HG03095 (cell line): ENCODE results near the gene LRP5.
"Not testable (repeated sequence)": the region's sequence is repeated elsewhere in the genome, so short reads cannot be mapped to it uniquely, and the experiment has no call there.

Source experiments
- ATAC-seq: cut with Tn5 transposase; IDR thresholded peaks from one replicate; pipeline ENCODE4 v1.9.1; 2021; ENCODE audit warnings: moderate library complexity; ENCODE audit not compliant: unreplicated experiment

The LRP5 gene

GRCh38 chr11:68413591-68413999 lies 101.2 kb downstream of the LRP5 start:
- no peak for ATAC-seq

DNA sequence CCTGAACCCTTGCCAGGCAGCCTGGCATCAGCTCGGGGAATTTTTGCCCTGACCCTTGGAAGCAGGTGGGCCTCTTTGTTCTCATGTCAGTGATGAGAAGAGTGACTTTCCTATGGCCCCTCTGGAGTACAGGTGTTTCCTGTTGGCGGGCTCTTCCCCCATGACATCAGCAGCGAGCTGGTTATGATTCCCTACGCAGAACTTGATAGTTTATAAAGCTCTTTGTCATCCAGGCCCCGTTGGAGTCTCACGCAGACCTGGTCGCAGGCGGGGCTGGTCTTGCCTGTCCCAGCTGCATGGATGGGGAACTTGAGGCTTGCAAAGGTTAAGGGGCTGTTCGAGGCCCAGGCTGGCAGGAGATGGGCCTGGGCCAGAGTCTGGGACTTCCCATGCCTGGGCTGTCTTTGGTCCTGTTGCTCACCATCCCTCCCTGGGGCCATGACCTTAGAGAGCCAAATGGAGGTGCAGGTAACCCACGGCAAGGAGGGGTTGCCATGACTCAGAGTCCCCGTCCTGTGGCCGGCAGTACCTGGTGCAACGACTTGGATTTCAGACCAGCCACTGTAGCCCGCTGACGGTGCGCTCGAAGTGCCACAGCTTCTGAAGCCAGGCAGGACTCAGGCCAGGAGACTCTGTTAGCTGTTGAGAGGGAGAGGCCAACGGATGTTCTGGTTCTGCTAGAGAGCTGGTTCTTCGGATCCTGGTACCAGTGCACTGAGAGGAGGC lies 102.3 kb downstream of the LRP5 start:
- no peak for ATAC-seq

DNA sequence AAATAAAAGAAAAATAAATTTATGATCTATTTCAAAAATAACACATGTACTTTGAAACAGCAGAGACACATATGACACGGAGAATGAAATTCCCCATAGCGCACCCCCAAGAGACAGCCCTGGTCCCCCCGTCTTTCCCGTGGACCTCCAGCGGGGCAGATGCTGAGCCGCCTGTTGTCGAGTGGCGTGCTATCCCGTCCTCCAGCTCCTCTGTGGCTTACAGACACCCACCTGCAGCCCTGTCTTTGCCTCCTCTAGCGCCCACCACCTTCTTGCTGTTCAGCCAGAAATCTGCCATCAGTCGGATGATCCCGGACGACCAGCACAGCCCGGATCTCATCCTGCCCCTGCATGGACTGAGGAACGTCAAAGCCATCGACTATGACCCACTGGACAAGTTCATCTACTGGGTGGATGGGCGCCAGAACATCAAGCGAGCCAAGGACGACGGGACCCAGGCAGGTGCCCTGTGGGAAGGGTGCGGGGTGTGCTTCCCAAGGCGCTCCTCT lies 103.7 kb downstream of the LRP5 start:
- ATAC-seq: no peak

GRCh38 chr11:68418648-68419047 lies 106.3 kb downstream of the LRP5 start:
- ATAC-seq: no peak

GRCh38 chr11:68420171-68420570 lies 107.8 kb downstream of the LRP5 start:
- no peak for ATAC-seq

GRCh38 chr11:68423481-68423880 lies 111.1 kb downstream of the LRP5 start:
- no peak for ATAC-seq

DNA sequence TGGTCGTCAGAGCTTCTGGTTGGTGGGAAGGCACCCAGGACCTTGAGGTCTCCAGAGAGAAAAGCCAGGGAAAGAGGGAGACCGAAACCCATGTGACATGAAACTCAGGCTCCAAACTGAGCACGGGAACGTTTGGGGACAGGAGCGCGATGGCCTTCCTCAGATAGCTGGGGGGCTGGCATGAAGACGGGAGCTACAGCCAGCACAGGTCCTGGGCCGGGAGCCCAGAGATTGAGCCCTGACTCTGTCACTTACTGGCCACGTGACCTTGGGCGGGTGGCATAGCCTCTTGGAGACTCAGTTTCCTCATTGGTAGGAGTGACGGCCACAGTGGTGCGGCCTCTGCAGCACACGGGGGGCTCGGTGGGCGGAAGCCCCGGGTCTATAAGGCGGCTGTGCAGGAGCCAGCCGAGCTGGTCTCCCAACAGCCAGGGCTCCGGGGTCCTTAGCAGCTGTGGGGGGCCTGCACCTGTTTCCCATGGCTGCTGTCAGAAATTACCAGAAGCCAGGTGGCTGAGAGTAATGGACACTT lies 111.8 kb downstream of the LRP5 start:
- no peak for ATAC-seq

DNA sequence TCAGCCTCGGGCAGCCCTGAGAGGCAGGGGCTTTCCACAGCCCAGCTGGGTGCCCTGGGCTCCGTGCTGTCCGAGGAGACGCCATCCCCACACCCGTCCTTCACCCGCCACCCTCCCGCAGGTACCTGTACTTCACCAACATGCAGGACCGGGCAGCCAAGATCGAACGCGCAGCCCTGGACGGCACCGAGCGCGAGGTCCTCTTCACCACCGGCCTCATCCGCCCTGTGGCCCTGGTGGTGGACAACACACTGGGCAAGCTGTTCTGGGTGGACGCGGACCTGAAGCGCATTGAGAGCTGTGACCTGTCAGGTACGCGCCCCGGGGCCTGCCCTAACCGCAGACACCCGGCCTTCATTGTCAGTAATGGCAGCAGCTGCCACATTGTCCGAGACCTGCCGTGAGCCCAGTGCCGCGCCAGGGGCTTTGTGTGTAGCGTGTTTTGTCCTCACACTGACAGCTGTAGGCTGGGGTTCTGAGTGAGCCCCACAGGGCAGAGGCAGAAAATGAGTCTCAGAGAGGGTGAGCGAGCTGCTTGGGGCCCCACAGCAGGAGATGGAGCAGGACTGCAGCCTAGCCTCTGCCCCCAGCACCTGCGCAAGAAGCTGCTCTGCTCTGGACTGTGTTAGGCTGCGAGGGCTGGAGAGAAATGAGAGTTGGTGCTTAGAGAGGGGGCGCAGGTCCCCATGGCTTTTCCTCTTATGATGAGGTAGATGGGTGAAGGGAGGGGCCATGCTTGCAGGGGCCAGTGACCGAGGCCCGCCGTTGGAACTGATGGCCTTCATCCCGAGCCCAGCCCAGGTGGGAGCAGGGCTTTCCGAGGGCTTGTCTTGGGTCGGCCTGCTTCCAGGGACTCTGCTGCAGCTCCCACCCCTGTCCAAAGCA lies 112.8 kb downstream of the LRP5 start:
- no peak for ATAC-seq

DNA sequence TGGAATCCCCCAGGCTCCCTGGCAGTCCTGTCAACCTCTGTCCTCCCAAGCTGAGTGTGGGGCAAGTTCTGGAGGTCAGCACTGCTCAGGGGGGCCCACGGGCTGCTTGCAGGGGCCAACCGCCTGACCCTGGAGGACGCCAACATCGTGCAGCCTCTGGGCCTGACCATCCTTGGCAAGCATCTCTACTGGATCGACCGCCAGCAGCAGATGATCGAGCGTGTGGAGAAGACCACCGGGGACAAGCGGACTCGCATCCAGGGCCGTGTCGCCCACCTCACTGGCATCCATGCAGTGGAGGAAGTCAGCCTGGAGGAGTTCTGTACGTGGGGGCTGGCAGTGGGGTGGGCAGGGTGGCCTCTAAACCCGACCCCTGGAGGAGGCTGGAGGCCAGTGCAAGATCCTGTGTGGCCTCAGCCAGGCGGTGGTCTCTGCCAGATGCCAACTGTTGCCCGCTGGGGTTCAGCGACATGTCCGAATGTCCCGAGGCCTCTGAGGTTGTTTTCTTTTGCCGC lies 113.5 kb downstream of the LRP5 start:
- ATAC-seq: no peak

DNA sequence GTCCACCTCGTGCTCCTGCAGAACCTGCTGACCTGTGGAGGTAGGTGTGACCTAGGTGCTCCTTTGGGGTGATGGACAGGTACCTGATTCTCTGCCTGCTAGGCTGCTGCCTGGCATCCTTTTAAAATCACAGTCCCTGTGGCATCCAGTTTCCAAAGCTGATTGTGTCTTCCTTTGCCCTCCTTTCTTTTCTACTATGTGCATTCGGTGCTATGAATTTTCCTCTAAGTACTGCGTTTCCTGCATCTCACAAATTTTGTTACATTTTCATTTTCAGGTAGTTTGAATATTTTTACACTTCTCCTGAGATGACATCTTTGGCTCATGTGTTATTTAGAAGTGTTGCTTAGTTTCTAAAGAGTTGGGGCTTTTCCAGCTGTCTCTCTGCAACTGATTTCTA lies 117.3 kb downstream of the LRP5 start:
- ATAC-seq: no peak

- ATAC-seq: no peak
These were observed 118.0 kb downstream of the LRP5 start for GRCh38 chr11:68430384-68430783.

- no peak for ATAC-seq
These were observed 118.4 kb downstream of the LRP5 start for GRCh38 chr11:68430801-68431200.

- no peak for ATAC-seq
These were observed 119.7 kb downstream of the LRP5 start for GRCh38 chr11:68431984-68432645.

- no peak for ATAC-seq
These were observed 120.5 kb downstream of the LRP5 start for GRCh38 chr11:68432874-68433273.

GRCh38 chr11:68433541-68433940 lies 121.2 kb downstream of the LRP5 start:
- ATAC-seq: no peak

- not testable (repeated sequence) for ATAC-seq
These were observed 121.8 kb downstream of the LRP5 start for GRCh38 chr11:68434159-68434558.

- ATAC-seq: no peak
These were observed 123.9 kb downstream of the LRP5 start for GRCh38 chr11:68436162-68436888.

DNA sequence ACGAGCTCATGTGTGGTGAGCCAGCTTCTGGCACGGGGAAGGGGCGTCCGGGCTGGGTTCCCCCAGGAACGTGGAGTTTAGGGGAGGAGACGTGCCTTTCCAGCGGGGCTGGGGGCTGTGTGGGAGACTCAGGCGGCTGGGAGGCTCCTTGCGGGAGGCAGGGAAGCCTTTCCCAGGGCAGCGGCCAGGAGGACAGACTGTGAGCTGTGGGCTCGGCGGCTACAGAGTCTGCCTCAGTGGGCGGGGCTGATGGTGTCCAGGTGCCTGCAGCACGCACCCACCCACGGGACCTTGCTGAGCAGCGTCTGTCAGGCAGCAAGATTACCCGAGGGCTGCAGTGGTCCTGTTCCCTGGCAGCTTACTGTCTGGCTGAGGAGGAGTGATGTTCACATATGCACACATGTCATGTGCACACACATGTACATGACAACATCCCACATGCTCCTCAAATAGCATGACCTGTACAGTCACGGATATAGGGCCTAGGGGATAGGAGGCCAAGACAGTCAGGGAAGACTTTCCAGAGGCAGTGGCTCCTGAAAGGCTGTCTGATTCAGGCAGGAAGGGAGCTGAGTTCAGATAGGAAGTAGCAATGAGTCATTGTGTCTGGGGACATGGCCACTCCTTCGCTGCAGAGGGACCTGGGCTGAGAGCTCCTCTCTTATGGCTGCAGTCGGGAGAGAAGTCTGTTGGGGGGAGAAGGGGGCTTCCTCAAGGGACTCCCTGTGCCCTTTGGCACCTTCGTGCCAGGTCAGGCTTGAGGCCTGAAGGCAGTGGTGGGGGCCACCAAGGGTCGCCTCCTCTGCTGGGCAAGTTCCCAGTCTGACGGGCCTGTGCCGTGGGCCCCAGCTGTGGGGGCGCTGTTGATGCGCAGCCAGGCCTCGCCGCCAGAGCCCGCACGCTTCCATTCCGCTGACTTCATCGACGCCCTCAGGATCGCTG lies 124.9 kb downstream of the LRP5 start:
- no peak for ATAC-seq
